DOHH2 (cell line): ENCODE results near the gene PRIM2.
"Not testable (repeated sequence)": the region's sequence is repeated elsewhere in the genome, so short reads cannot be mapped to it uniquely, and the experiment has no call there.

Experiments
- H3F3A ChIP-seq: fragments of 200-600 bp; sonication (generic), shearing (Covaris generic); 2 replicates; pipeline ENCODE4 v1.6.0; 2016; ENCODE audit warnings: antibody characterized with exemption, mild to moderate bottlenecking; ENCODE audit not compliant: control insufficient read depth, insufficient read depth
- H3K27ac ChIP-seq: fragments of 200-600 bp; sonication (generic); 2 replicates; pipeline ENCODE4 v1.5.1; 2014; ENCODE audit warnings: low read depth, mild to moderate bottlenecking, low read length, moderate library complexity
- H3K27me3 ChIP-seq: fragments of 200-600 bp; sonication (generic); 2 replicates; pipeline ENCODE4 v1.6.1; 2014; ENCODE audit warnings: mild to moderate bottlenecking, low read length, mixed read lengths; ENCODE audit not compliant: control insufficient read depth
- H3K36me3 ChIP-seq: fragments of 200-600 bp; sonication (generic); 2 replicates; pipeline ENCODE4 v1.6.1; 2014; ENCODE audit warnings: mild to moderate bottlenecking, low read length, moderate library complexity, mixed read lengths; ENCODE audit not compliant: control insufficient read depth
- H3K4me1 ChIP-seq: fragments of 200-600 bp; sonication (generic); 2 replicates; pipeline ENCODE4 v1.6.1; 2014; ENCODE audit warnings: mild to moderate bottlenecking, low read length, mixed read lengths; ENCODE audit not compliant: control insufficient read depth
- H3K4me2 ChIP-seq: fragments of 200-600 bp; sonication (generic); 2 replicates; pipeline ENCODE4 v1.6.0; 2014; ENCODE audit warnings: mild to moderate bottlenecking, low read length, moderate library complexity
- H3K4me3 ChIP-seq: fragments of 200-600 bp; sonication (generic); 2 replicates; pipeline ENCODE4 v1.5.1; 2014; ENCODE audit warnings: mild to moderate bottlenecking, low read length, mixed read lengths
- H3K79me2 ChIP-seq: fragments of 200-600 bp; sonication (generic); 2 replicates; pipeline ENCODE4 v1.6.1; 2014; ENCODE audit warnings: mild to moderate bottlenecking, low read length, mixed read lengths; ENCODE audit not compliant: control insufficient read depth
- H3K9me2 ChIP-seq: fragments of 200-600 bp; sonication (generic); replicated peaks from 2 replicates; pipeline ENCODE4 v1.6.1; 2014; ENCODE audit warnings: mild to moderate bottlenecking, low read length, mixed read lengths; ENCODE audit not compliant: control insufficient read depth
- H3K9me3 ChIP-seq: fragments of 200-600 bp; sonication (generic); 2 replicates; pipeline ENCODE4 v1.6.1; 2014; ENCODE audit warnings: antibody characterized with exemption, low read length, mixed read lengths; ENCODE audit not compliant: control insufficient read depth, insufficient read depth
- H4K20me1 ChIP-seq: fragments of 200-600 bp; sonication (generic); 2 replicates; pipeline ENCODE4 v1.6.0; 2014; ENCODE audit warnings: low read depth, mild to moderate bottlenecking, antibody characterized with exemption, low read length, moderate library complexity; ENCODE audit not compliant: control insufficient read depth, insufficient read depth

PRIM2 gene

GRCh38 chr6:57445379-57445778, 127.9 kb downstream of the PRIM2 start:
- H3K27ac ChIP-seq, H3K4me2 ChIP-seq, H3K9me2 ChIP-seq, H3K27me3 ChIP-seq, H3K4me1 ChIP-seq, H3K36me3 ChIP-seq, H3K9me3 ChIP-seq, H4K20me1 ChIP-seq, H3K79me2 ChIP-seq, H3F3A ChIP-seq, H3K4me3 ChIP-seq: not testable (repeated sequence)

- H3K9me2 ChIP-seq, H3K4me1 ChIP-seq, H3K9me3 ChIP-seq, H3F3A ChIP-seq, H3K4me3 ChIP-seq, H3K79me2 ChIP-seq, H3K27me3 ChIP-seq, H3K27ac ChIP-seq, H3K4me2 ChIP-seq, H3K36me3 ChIP-seq, H4K20me1 ChIP-seq: not testable (repeated sequence)
These were observed 128.5 kb downstream of the PRIM2 start for GRCh38 chr6:57445790-57446468.

- not testable (repeated sequence) for H3K4me2 ChIP-seq, H3K27me3 ChIP-seq, H4K20me1 ChIP-seq, H3K4me3 ChIP-seq, H3K9me2 ChIP-seq, H3K79me2 ChIP-seq, H3K36me3 ChIP-seq, H3F3A ChIP-seq, H3K4me1 ChIP-seq, H3K9me3 ChIP-seq, H3K27ac ChIP-seq
These were observed 132.2 kb downstream of the PRIM2 start for GRCh38 chr6:57449496-57450066.

- H3K4me3 ChIP-seq, H3K27ac ChIP-seq, H3K9me3 ChIP-seq, H3K4me1 ChIP-seq, H3K79me2 ChIP-seq, H3K9me2 ChIP-seq, H3K27me3 ChIP-seq, H3K36me3 ChIP-seq, H3F3A ChIP-seq, H4K20me1 ChIP-seq, H3K4me2 ChIP-seq: not testable (repeated sequence)
These were observed 142.4 kb downstream of the PRIM2 start for GRCh38 chr6:57459781-57460180.

- not testable (repeated sequence) for H3K36me3 ChIP-seq, H4K20me1 ChIP-seq, H3K9me2 ChIP-seq, H3K4me2 ChIP-seq, H3K27ac ChIP-seq, H3K9me3 ChIP-seq, H3K4me3 ChIP-seq, H3K4me1 ChIP-seq, H3F3A ChIP-seq, H3K27me3 ChIP-seq, H3K79me2 ChIP-seq
These were observed 143.6 kb downstream of the PRIM2 start for GRCh38 chr6:57461022-57461421.

- not testable (repeated sequence) for H3K27me3 ChIP-seq, H3K79me2 ChIP-seq, H3K9me3 ChIP-seq, H4K20me1 ChIP-seq, H3K4me2 ChIP-seq, H3K4me3 ChIP-seq, H3F3A ChIP-seq, H3K4me1 ChIP-seq, H3K27ac ChIP-seq, H3K36me3 ChIP-seq, H3K9me2 ChIP-seq
These were observed 146.4 kb downstream of the PRIM2 start for GRCh38 chr6:57463809-57464208.

- not testable (repeated sequence) for H3K36me3 ChIP-seq, H3K9me2 ChIP-seq, H4K20me1 ChIP-seq, H3K4me3 ChIP-seq, H3K79me2 ChIP-seq, H3K9me3 ChIP-seq, H3K4me1 ChIP-seq, H3F3A ChIP-seq, H3K4me2 ChIP-seq, H3K27ac ChIP-seq, H3K27me3 ChIP-seq
These were observed 148.5 kb downstream of the PRIM2 start for GRCh38 chr6:57465968-57466367.
